ENCODE results near the gene AIMP1.
"Not testable (repeated sequence)": the region's sequence is repeated elsewhere in the genome, so short reads cannot be mapped to it uniquely, and the experiment has no call there.

AIMP1 gene

GRCh38 chr4:106385853-106386393 is 69.6 kb downstream of the AIMP1 start:
- Histone ChIP-seq H3K36me3 (ENCODE audit: control insufficient read depth, insufficient read depth, low read length) (no peaks in the 10 kb centered on the region), H3K9me3 (ENCODE audit: control insufficient read depth, insufficient read depth, low read length) (no peaks in the 10 kb centered on the region), H3K9ac (ENCODE audit: low read depth, low read length) (no peak overlapping the region), H3K4me1 (ENCODE audit: control insufficient read depth, insufficient read depth, low read length) (no peaks in the 10 kb centered on the region), H3K27me3 (ENCODE audit: control insufficient read depth, insufficient read depth, low read length) (no peaks in the 10 kb centered on the region), H3K4me3 (ENCODE audit: low read depth, low read length) (no peak overlapping the region)

- Histone ChIP-seq H3K4me3 (ENCODE audit: low read depth, low read length) (no peak overlapping the region), H3K9me3 (ENCODE audit: control insufficient read depth, insufficient read depth, low read length) (no peaks in the 10 kb centered on the region), H3K36me3 (ENCODE audit: control insufficient read depth, insufficient read depth, low read length) (no peaks in the 10 kb centered on the region), H3K9ac (ENCODE audit: low read depth, low read length) (no peak overlapping the region), H3K4me1 (ENCODE audit: control insufficient read depth, insufficient read depth, low read length) (no peaks in the 10 kb centered on the region), H3K27me3 (ENCODE audit: control insufficient read depth, insufficient read depth, low read length) (no peaks in the 10 kb centered on the region)
These were observed 79.2 kb downstream of the AIMP1 start for GRCh38 chr4:106395582-106395981.

GRCh38 chr4:106398898-106399297 is 82.5 kb downstream of the AIMP1 start:
- H3K9ac ChIP-seq (ENCODE audit: low read depth, low read length); H3K36me3 ChIP-seq (ENCODE audit: control insufficient read depth, insufficient read depth, low read length); H3K4me3 ChIP-seq (ENCODE audit: low read depth, low read length); H3K27me3 ChIP-seq (ENCODE audit: control insufficient read depth, insufficient read depth, low read length); H3K4me1 ChIP-seq (ENCODE audit: control insufficient read depth, insufficient read depth, low read length); H3K9me3 ChIP-seq (ENCODE audit: control insufficient read depth, insufficient read depth, low read length): not testable (repeated sequence)
